Cardiac septum (tissue), 1 donor: Measurements from ENCODE around the gene KLF8. TPM values are rescaled to one million over a fixed set of nuclear protein-coding genes. Genes with fewer than 3 reads are reported as not detected.

ENCODE experiments used
- DNase-seq: peaks from one replicate; pipeline ENCODE4 v3.0.0-alpha.2; 2020; ENCODE audit warnings: low spot score
- intact Hi-C: fragments of 100-400 bp; cut with DNase I; formaldehyde crosslinking; loops from one replicate; pipeline ENCODE4 v1.14.0; 2022
- total RNA-seq: library from RNA; stranded (reverse); fragmentation: NEBNext Ultra II Directional; extraction: Animal tissue kit (Norgen Biotek cat#: 25700); gene quantifications from one replicate; pipeline ENCODE4 v1.2.1, GENCODE V29; 2021
- donor health status: DM: no; HTN: no; CAD: no.

The KLF8 gene
- total RNA-seq, 1 donor from 2014 or later: 3.6 TPM

DNA sequence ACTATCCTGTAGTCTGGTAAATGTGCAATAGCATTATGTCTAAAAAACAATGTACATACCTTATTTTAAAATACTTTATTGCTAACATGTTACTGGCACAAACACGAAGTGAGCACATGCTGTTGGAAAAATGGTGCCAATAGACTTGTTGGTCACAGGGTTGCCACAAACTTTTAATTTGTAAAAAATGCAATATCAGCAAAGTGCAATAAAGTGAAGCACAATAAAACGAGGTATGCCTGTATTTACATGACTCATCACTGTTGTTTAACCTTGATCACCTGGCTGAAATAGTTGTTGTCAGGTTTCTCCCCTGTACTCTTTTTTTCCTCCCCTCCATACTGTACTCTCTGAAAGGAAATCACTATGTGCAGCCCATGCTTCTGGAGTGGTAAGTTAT, 56.5 kb downstream of the KLF8 start:
- no peak for DNase-seq
- intact Hi-C loops: no loop called here

DNA sequence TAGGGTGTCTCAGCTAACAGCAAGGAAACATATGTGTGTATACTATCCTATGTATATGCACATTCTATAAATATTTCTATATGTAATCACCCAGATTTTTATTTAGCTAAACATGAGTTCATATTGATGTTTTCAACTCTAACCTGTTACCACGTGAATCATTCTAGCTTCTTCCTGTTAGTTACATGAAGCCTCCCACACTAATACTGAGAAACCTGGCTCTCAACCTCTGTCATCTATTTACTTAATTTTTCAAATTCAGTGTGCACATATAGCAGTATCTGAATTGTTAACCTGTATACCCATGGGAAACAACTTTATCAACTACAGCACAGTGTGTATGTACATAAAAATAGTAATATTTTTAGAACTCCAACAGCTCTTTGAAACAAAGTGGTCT, 57.3 kb downstream of the KLF8 start:
- no peak for DNase-seq
- intact Hi-C loops: no loop called here

DNA sequence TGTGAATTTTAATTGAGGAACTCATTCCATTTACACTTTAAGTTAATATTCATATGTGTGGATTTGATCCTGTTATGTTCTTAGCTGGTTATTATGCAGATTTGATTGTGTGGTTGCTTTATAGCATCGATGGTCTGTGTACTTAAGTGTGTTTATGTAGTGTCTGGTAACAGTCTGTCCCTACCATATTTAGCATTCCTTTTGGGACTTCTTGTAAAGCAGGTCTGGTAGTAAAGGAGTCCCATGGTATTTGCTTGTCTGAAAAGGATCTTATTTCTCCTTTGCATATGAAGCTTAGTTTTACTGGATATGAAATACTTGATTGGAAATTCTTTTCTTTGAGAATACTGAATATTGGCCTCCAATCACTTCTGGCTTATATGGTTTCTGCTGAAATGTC, 76.6 kb downstream of the KLF8 start:
- no peak for DNase-seq
- intact Hi-C loops: no loop called here

DNA sequence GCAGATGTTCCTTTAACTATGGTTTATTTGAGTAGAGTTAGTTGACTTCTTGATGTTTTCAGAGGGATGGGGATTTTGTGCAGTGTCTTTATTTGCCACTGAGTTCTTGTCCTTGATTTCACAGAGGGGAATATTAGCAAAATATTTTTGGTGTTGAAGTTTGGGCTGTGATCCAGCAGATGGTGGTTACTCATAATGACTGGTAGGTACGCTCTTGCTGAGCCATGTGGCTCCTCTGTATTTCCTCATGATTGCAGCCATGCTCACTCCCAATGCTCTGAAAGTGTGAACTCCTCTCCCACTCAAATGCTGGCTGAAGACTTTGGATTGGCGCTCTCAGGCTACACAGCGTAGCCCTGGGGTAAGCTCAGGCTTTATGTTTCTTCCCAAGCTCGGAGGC, 77.7 kb downstream of the KLF8 start:
- DNase-seq: no peak
- intact Hi-C loops: no loop called here

DNA sequence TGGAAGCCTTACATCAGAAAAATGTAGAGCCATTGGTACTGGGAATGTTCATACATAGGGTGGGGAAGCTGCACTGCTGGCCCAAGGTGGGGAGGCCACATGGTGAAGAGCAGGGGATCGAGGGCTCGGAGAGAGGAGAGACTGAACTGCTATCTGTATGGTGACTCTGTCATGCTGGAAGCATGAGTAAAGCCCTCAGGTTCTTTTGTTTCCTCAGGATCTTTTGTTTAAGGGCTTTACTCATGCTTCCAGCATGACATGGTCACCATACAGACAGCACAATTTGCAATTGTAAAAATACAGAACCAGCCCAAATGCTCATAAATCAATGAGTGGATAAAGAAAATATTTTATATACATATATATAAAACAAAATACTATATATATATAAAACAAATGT, 78.4 kb downstream of the KLF8 start:
- DNase-seq: no peak
- intact Hi-C loops: no loop called here

DNA sequence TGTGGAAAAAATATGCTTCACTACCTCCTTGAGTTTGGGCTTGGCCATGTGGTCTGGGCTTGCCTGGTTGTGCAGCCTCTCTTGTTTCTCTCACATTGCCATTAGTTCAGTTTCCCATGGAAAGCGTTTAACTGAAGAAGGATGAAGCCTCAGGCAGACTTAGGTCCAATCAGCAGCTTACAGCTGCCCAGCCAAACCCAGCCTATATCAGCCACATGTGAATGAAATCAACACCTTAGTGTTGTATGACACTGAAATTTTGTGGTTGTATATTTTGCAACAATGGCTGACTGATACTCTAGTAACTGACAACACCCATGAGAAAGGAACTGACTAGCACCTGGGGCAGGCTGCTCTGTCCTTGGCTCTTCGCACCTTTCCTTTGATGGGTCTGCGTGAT, 81.2 kb downstream of the KLF8 start:
- intact Hi-C loops: no loop called here
- no peak for DNase-seq

DNA sequence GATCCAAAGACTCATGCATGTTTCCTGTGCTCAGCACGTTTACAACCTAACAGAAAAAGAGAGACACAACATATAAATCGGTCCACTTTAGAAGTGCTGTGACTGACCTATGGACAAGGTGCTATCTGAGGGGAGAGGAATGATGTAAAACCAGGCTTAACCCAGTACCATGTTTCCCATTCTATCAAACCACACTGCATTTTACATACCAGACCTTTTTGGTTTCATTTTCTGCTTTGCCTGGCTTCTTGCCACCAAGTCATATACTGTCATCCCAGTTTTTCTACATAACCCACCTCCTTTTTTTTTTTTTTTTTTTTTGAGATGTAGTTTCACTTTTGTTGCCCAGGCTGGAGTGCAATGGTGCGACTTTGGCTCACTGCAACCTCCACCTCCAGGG, 82.2 kb downstream of the KLF8 start:
- DNase-seq: no peak
- intact Hi-C loops: no loop called here

DNA sequence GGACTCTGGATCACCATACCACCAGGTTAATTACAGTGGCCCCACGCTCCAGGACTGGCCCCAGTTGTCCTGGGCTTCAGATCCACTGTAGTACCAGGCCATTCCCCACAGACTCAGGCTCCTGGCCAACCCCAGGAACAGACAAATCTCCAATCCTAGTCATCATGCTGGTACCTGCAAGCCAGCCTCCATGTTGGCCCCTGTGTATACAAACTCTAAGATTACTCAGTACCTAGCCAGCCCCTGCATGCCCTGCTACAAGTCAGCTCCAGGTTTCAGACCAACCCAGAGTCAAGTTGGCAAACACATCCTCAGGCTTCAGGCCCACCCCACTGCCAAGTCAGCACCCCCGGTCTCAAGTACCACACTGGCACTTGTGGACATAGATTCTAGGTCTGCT, 85.9 kb downstream of the KLF8 start:
- intact Hi-C loops: no loop called here

DNA sequence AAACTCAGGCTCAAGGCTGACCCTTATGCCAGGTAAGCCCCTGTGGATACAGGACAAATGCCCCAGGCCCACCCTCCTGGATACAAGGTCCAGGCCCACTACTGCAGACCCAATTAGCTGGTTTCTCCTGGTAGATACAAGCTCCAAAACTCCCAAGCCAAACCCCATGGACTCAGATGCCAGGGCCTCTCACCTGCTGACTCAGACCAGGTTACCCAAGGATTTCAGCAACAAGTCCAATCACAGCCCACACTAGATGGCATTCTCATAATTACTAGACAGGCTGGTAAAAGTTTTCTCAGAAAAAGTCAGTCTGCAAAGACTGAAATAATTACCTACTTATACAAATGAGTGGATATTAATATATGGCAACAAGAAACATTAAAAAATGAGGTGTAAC, 87.0 kb downstream of the KLF8 start:
- intact Hi-C loops: no loop called here
- DNase-seq: no peak

More for the DNA sequence above, 85.9 kb downstream of the KLF8 start:
- DNase-seq: no peak
